ENCODE data around the gene PMAIP1. TPM values are rescaled to one million over a fixed set of nuclear protein-coding genes. Genes with fewer than 3 reads are reported as not detected.

PMAIP1 gene
- total and polyA plus RNA-seq, 4 experiments from 2014 or later, result 6.7 to 39.6 (median 9.0) TPM

DNA sequence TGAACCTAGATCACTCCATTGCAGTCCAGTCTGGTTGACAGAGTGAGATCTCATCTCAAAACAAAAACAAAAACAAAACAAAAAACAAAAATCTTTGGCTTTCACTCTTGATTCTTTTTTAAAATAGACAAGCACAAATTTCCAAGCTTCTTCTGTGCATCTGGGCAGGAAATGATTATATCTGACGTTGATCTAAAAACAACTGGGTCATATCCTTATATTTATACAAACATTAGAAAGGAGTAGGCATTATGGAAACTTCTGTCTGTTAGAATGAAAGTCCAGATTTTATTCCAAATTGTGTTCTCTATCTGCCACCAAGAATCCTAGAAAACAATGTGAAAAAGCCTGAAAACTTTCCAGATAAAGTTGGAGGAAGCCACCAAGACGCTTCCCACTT lies 26.2 kb upstream of the PMAIP1 start:
- Mint-ChIP-seq H3K36me3 (no peaks in the 10 kb centered on the region), H3K27ac (no peak overlapping the region), H3K4me1 (no peaks in the 10 kb centered on the region), H3K4me3 (no peak overlapping the region), H3K9me3 (no peaks in the 10 kb centered on the region), H3K27me3 (peaks cover 1 to 2% of the 10 kb centered on the region in 2 donors)
- H3K4me3 ChIP-seq (ENCODE audit: low read length in 2 of 2), result no peak overlapping the region
- CTCF ChIA-PET (ENCODE audit: partially characterized antibody), result no interaction called here
- no peaks in the 10 kb centered on the region for H3K27me3 ChIP-seq (ENCODE audit: insufficient read depth, low read length)
- H3K36me3 ChIP-seq (ENCODE audit: insufficient read depth, low read length), result no peaks in the 10 kb centered on the region
- POLR2A ChIA-PET (ENCODE audit: partially characterized antibody), result no interaction called here
- H3K4me1 ChIP-seq (ENCODE audit: insufficient read depth, low read length), result no peaks in the 10 kb centered on the region
- H3K27ac ChIP-seq (ENCODE audit: low read depth, low read length), result no peak overlapping the region
- DNase-seq, result no peak
- intact Hi-C loops (cut with micrococcal nuclease), result no loop called here
- no peaks in the 10 kb centered on the region for H3K9me3 ChIP-seq (ENCODE audit: control insufficient read depth in 1 of 2, low read length in 2 of 2)

DNA sequence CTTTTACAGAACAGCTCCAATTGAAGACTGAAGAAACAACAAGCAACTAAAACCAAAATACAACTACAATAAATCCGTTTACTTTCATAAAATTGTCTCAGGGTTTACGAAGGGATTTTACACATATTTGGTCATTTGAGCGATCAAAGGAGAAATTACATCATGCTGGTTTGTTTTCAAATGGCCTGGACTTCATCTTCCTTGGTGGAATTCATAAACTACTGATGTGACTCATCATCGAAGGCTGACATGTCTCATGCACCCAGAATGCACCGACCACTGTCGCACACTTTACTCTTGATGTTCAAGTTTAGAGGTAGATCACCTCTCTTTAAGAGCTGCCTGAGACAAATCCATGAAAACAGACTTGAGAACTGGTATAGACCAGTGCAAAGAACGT lies 25.6 kb upstream of the PMAIP1 start:
- H3K36me3 Mint-ChIP-seq, result no peaks in the 10 kb centered on the region
- H3K4me3 Mint-ChIP-seq, result no peak overlapping the region
- no peak overlapping the region for H3K4me3 ChIP-seq (ENCODE audit: low read length in 2 of 2)
- H3K27ac ChIP-seq (ENCODE audit: low read depth, low read length), result no peak overlapping the region
- CTCF ChIA-PET (ENCODE audit: partially characterized antibody), result no interaction called here
- H3K27ac Mint-ChIP-seq, result no peak overlapping the region
- POLR2A ChIA-PET (ENCODE audit: partially characterized antibody), result no interaction called here
- no peaks in the 10 kb centered on the region for H3K27me3 ChIP-seq (ENCODE audit: insufficient read depth, low read length)
- intact Hi-C loops (cut with micrococcal nuclease), result no loop called here
- H3K4me1 Mint-ChIP-seq, result no peaks in the 10 kb centered on the region
- H3K27me3 Mint-ChIP-seq, result peaks cover 1 to 2% of the 10 kb centered on the region in 2 donors
- DNase-seq, result no peak
- no peaks in the 10 kb centered on the region for H3K9me3 Mint-ChIP-seq
- H3K4me1 ChIP-seq (ENCODE audit: insufficient read depth, low read length), result no peaks in the 10 kb centered on the region
- no peaks in the 10 kb centered on the region for H3K36me3 ChIP-seq (ENCODE audit: insufficient read depth, low read length)
- no peaks in the 10 kb centered on the region for H3K9me3 ChIP-seq (ENCODE audit: control insufficient read depth in 1 of 2, low read length in 2 of 2)

DNA sequence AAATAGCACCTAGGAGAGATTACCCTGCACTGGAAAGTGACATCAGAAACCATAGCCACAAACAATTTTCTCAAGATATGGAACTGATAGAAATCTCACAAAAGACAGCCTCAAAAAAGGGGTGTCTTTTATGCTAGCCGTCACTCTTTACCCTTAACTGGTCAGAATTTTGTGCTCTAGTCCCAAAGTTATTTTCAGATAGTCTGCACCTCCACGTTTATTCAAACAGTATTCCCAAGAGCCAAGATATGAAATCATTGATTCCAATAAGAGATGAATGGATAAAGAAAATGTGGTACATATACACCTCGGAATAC lies 23.5 kb upstream of the PMAIP1 start:
- H3K27me3 Mint-ChIP-seq, result peaks cover 1 to 2% of the 10 kb centered on the region in 2 donors
- Histone ChIP-seq H3K27me3 (ENCODE audit: insufficient read depth, low read length) (no peaks in the 10 kb centered on the region), H3K4me1 (ENCODE audit: insufficient read depth, low read length) (no peaks in the 10 kb centered on the region), H3K27ac (ENCODE audit: low read depth, low read length) (no peak overlapping the region), H3K9me3 (ENCODE audit: control insufficient read depth in 1 of 2, low read length in 2 of 2) (no peaks in the 10 kb centered on the region), H3K4me3 (ENCODE audit: low read length in 2 of 2) (no peak overlapping the region), H3K36me3 (ENCODE audit: insufficient read depth, low read length) (no peaks in the 10 kb centered on the region)
- POLR2A ChIA-PET (ENCODE audit: partially characterized antibody), result no interaction called here
- H3K4me1 Mint-ChIP-seq, result no peaks in the 10 kb centered on the region
- intact Hi-C loops (cut with micrococcal nuclease), result no loop called here
- no peaks in the 10 kb centered on the region for H3K9me3 Mint-ChIP-seq
- no peak overlapping the region for H3K4me3 Mint-ChIP-seq
- DNase-seq, result no peak
- CTCF ChIA-PET (ENCODE audit: partially characterized antibody), result no interaction called here
- H3K36me3 Mint-ChIP-seq, result no peaks in the 10 kb centered on the region
- no peak overlapping the region for H3K27ac Mint-ChIP-seq

DNA sequence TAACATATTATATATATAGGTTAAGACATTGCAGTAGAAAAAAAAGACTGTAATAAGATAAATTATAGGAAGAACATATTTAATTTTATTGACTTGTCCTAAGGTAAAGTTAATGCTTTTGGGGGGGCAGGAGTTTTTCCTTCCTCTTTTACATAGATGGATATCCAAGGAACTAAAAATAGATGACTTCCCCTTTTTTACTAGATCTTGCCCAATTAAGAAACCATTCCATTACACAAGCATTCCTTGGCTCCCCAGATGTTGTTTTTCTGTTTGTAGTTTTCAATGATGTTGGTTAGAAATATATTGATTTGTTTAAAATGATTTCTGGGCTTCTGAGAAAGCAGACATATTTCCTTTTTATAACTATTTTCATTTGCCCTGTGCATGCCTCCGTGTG lies 22.4 kb upstream of the PMAIP1 start:
- DNase-seq, result no peak

DNA sequence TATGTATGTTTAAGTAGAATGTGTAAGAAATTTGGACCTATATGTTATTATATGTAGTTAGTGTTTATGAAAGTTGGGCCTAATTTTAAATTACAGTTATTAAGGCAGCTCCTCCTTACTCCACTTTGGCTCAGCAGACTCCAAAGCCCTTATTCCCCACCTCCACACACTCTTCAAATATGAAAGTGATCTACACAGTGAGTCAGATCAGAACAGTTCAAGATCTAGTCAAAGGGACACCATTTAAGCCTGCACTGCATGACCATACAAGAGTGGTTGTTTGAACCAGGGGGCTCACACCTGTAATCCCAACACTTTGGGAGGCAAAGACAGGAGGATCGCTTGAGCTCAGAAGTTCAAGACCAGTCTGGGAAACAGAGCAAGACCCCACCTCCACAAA lies 21.2 kb upstream of the PMAIP1 start:
- Mint-ChIP-seq H3K4me1 (peaks cover 6 to 18% (median 15%) of the 10 kb centered on the region in 4 donors), H3K4me3 (no peak overlapping the region), H3K27me3 (peaks cover 1 to 2% of the 10 kb centered on the region in 2 donors), H3K27ac (no peak overlapping the region), H3K9me3 (no peaks in the 10 kb centered on the region), H3K36me3 (no peaks in the 10 kb centered on the region)
- H3K27me3 ChIP-seq (ENCODE audit: insufficient read depth, low read length), result no peaks in the 10 kb centered on the region
- no peaks in the 10 kb centered on the region for H3K9me3 ChIP-seq (ENCODE audit: control insufficient read depth in 1 of 2, low read length in 2 of 2)
- no peaks in the 10 kb centered on the region for H3K36me3 ChIP-seq (ENCODE audit: insufficient read depth, low read length)
- no peak overlapping the region for H3K4me3 ChIP-seq (ENCODE audit: low read length in 2 of 2)
- peaks cover 12% of the 10 kb centered on the region for H3K4me1 ChIP-seq (ENCODE audit: insufficient read depth, low read length)
- CTCF ChIA-PET (ENCODE audit: partially characterized antibody), result interaction anchor here (1.3 kb wide), 1 partner anchor 8 kb away, joined by 3 read pairs; no protein-coding TSS in a partner anchor
- H3K27ac ChIP-seq (ENCODE audit: low read depth, low read length), result no peak overlapping the region
- POLR2A ChIA-PET (ENCODE audit: partially characterized antibody), result no interaction called here
- intact Hi-C loops (cut with micrococcal nuclease), result no loop called here
- DNase-seq, result no peak

More for the DNA sequence above, 22.4 kb upstream of the PMAIP1 start:
- no peaks in the 10 kb centered on the region for H3K36me3 ChIP-seq (ENCODE audit: insufficient read depth, low read length)
- Mint-ChIP-seq H3K27ac (no peak overlapping the region), H3K4me3 (no peak overlapping the region), H3K4me1 (peaks cover 6 to 10% (median 9%) of the 10 kb centered on the region in 4 donors), H3K27me3 (peaks cover 1 to 2% of the 10 kb centered on the region in 2 donors), H3K36me3 (no peaks in the 10 kb centered on the region), H3K9me3 (no peaks in the 10 kb centered on the region)
- ChIA-PET POLR2A (ENCODE audit: partially characterized antibody) (no interaction called here), CTCF (ENCODE audit: partially characterized antibody) (no interaction called here)
- no peaks in the 10 kb centered on the region for H3K27me3 ChIP-seq (ENCODE audit: insufficient read depth, low read length)
- H3K27ac ChIP-seq (ENCODE audit: low read depth, low read length), result no peak overlapping the region
- intact Hi-C loops (cut with micrococcal nuclease), result no loop called here
- H3K9me3 ChIP-seq (ENCODE audit: control insufficient read depth in 1 of 2, low read length in 2 of 2), result no peaks in the 10 kb centered on the region
- peaks cover 9% of the 10 kb centered on the region for H3K4me1 ChIP-seq (ENCODE audit: insufficient read depth, low read length)
- no peak overlapping the region for H3K4me3 ChIP-seq (ENCODE audit: low read length in 2 of 2)

DNA sequence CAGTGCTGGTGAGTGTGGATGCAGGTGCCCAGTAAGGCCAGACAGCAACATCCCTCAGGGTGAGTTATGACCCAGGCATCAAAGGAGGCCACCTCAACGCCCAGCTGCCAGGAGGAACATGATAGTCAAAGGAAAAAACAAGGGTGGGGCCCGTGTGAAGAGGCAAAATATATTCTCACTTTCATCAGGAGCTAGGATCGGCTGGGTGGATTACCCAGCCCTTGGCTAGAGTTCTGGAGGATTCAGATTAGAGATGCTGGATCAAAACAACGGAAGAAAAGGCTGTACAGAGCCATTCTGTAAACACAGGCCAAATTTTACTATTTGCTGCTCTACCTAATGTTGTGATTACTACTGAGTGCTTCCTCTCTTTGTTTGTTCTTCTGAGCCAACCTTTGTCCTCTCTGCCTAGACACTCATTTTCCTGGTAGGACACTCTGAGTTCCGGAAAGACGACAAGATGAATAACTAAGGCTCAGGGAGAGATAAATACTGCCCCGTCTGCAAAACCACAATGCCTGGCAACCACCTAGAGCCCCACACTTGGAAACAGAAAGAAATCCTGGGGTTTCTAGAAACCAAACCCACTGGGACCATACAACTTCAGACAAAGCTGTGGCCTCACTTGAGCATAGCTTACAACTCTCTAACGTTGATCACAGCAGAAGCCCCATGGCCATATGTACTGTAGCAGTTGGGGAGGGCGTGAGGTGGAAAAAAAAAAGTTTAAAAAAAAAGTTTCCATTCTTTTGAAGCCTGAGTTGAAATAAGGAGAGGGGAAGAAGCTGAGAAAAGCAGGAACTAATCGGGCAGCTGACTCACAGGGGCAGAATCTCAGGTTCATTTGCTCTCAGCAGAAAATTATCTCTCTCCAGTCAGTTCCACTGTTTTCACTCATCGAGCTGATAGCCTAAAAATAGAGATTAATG lies 17.8 kb upstream of the PMAIP1 start:
- Histone ChIP-seq H3K27me3 (ENCODE audit: insufficient read depth, low read length) (no peaks in the 10 kb centered on the region), H3K36me3 (ENCODE audit: insufficient read depth, low read length) (no peaks in the 10 kb centered on the region), H3K4me1 (ENCODE audit: insufficient read depth, low read length) (peaks cover 23% of the 10 kb centered on the region), H3K9me3 (ENCODE audit: control insufficient read depth in 1 of 2, low read length in 2 of 2) (no peaks in the 10 kb centered on the region), H3K27ac (ENCODE audit: low read depth, low read length) (no peak overlapping the region), H3K4me3 (ENCODE audit: low read length in 2 of 2) (no peak overlapping the region)
- H3K4me3 Mint-ChIP-seq, result peak overlapping the region in 5 of 8 donors; percentile 1 to 49 (median 31)
- H3K36me3 Mint-ChIP-seq, result no peaks in the 10 kb centered on the region
- ChIA-PET CTCF (ENCODE audit: partially characterized antibody) (interaction anchor here (1.4 kb wide), 1 partner anchor 23 kb away, joined by 3 read pairs; no protein-coding TSS in a partner anchor), POLR2A (ENCODE audit: partially characterized antibody) (interaction anchor here (1.4 kb wide), 1 partner anchor 18 kb away, joined by 8 read pairs; the partner anchor contains the start of gene PMAIP1)
- intact Hi-C loops (cut with micrococcal nuclease), result no loop called here
- no peaks in the 10 kb centered on the region for H3K27me3 Mint-ChIP-seq
- H3K27ac Mint-ChIP-seq, result peak overlapping the region in 6 of 7 donors; percentile 30 to 82 (median 66)
- peaks cover 17 to 39% (median 28%) of the 10 kb centered on the region in 4 donors for H3K4me1 Mint-ChIP-seq
- H3K9me3 Mint-ChIP-seq, result peaks cover 0 to 3% (median 0%) of the 10 kb centered on the region in 8 donors
- no peak for DNase-seq

DNA sequence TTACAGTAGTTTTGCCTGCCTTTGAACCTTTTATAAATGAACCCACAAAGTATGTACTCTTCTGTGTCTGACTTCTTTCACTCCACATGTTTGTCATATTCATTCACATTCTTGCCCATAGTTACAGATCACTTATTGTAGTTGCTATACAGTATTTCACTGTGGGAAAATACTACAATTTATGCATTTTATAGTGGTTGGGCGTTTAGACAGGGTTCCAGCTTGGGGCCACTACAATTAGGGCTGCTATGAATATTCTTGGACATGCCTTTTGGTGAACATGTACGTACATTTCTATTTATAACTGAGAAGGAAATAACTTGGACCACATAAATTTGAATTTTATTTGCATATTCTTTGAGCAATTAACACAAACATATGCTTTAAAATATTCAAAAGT lies 15.4 kb upstream of the PMAIP1 start:
- Histone ChIP-seq H3K4me3 (ENCODE audit: low read length in 2 of 2) (no peak overlapping the region), H3K27me3 (ENCODE audit: insufficient read depth, low read length) (no peaks in the 10 kb centered on the region), H3K4me1 (ENCODE audit: insufficient read depth, low read length) (peaks cover 23% of the 10 kb centered on the region), H3K27ac (ENCODE audit: low read depth, low read length) (no peak overlapping the region), H3K36me3 (ENCODE audit: insufficient read depth, low read length) (no peaks in the 10 kb centered on the region), H3K9me3 (ENCODE audit: control insufficient read depth in 1 of 2, low read length in 2 of 2) (no peaks in the 10 kb centered on the region)
- Mint-ChIP-seq H3K36me3 (no peaks in the 10 kb centered on the region), H3K4me3 (no peak overlapping the region), H3K27ac (no peak overlapping the region), H3K27me3 (no peaks in the 10 kb centered on the region), H3K9me3 (peaks cover 0 to 3% (median 0%) of the 10 kb centered on the region in 8 donors), H3K4me1 (peaks cover 17 to 39% (median 28%) of the 10 kb centered on the region in 4 donors)
- intact Hi-C loops (cut with micrococcal nuclease), result loop anchor here (2.0 kb wide), 1 partner anchor 20 kb away; no protein-coding TSS in a partner anchor
- no peak for DNase-seq
- CTCF ChIA-PET (ENCODE audit: partially characterized antibody), result no interaction called here
- POLR2A ChIA-PET (ENCODE audit: partially characterized antibody), result interaction anchor here (2.0 kb wide), 1 partner anchor 16 kb away, joined by 10 read pairs; the partner anchor contains the start of gene PMAIP1

Data from CD4-positive, alpha-beta memory T cell (primary cell).